Calu3 (cell line): ENCODE measurements around the gene DISP3. TPM values are rescaled to one million over a fixed set of nuclear protein-coding genes. Genes with fewer than 3 reads are reported as not detected.
"Not testable (repeated sequence)": the region's sequence is repeated elsewhere in the genome, so short reads cannot be mapped to it uniquely, and the experiment has no call there.

Experiments
- BruUV-seq: library from RNA; stranded (reverse); fragments of 400-500 nt; replicated peaks from 2 replicates; lab custom pipeline; 2021; lab: Mats Ljungman, UMichigan
- CTCF ChIA-PET: fragments of 300-600 bp; sonication (Branson Sonifier 250); formaldehyde crosslinking; loops from one replicate; lab custom pipeline; 2022; ENCODE audit warnings: antibody characterized with exemption; lab: Charles Lee
- DNase-seq: peaks from one replicate; pipeline ENCODE4 v3.0.0; 2022
- H3K27ac Mint-ChIP-seq: one replicate; pipeline ENCODE4 v1.8.0; 2022; ENCODE audit warnings: mixed read lengths; ENCODE audit not compliant: unreplicated experiment
- H3K27me3 Mint-ChIP-seq: one replicate; pipeline ENCODE4 v1.8.0; 2022; ENCODE audit warnings: mixed read lengths; ENCODE audit not compliant: unreplicated experiment
- H3K36me3 Mint-ChIP-seq: one replicate; pipeline ENCODE4 v1.8.0; 2022; ENCODE audit warnings: mild to moderate bottlenecking, moderate library complexity, mixed read lengths; ENCODE audit not compliant: insufficient read depth, unreplicated experiment
- H3K4me1 Mint-ChIP-seq: one replicate; pipeline ENCODE4 v1.8.0; 2022; ENCODE audit warnings: mild to moderate bottlenecking, low read depth, mixed read lengths; ENCODE audit not compliant: unreplicated experiment
- H3K4me3 Mint-ChIP-seq: one replicate; pipeline ENCODE4 v1.8.0; 2022; ENCODE audit warnings: mild to moderate bottlenecking, low read depth, moderate library complexity, mixed read lengths; ENCODE audit not compliant: unreplicated experiment
- H3K9me3 Mint-ChIP-seq: one replicate; pipeline ENCODE4 v1.8.0; 2022; ENCODE audit warnings: low read depth, mixed read lengths; ENCODE audit not compliant: unreplicated experiment
- intact Hi-C: fragments of 100-400 bp; cut with micrococcal nuclease; formaldehyde crosslinking; loops from one replicate; pipeline ENCODE4 v1.10.0; 2022; ENCODE audit not compliant: unreplicated experiment
- total RNA-seq: library from RNA; stranded (reverse); gene quantifications from 2 replicates; pipeline ENCODE4 v1.2.3, GENCODE V29; 2022
- TF ChIP-seq, protein P1 (sequence below): fragments of 200-600 bp; IDR thresholded peaks from one replicate; pipeline ENCODE4 v1.8.0; 2022; ENCODE audit warnings: antibody characterized with exemption; ENCODE audit not compliant: unreplicated experiment

DISP3 gene
- total RNA-seq, 1 experiment from 2014 or later, result 1.3 TPM

DNA sequence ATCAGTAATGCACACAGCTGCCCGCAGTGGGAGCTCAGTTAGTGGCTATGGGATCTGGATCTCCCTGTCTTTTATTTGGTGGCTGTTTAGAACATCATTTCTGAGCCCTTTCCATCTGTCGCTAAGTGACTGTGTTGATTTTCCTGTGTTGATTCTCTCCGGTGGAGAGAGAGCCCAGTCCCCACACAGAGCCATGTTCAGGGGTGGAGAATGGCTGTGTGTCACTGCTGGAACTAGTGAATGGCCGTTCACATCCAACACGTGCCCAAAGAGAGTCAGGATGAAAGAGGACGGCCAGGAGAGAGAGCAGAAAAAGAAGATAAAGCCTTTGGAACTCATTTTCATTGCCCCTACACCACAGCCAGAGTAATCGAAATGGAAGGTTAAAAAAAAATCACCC is 99.0 kb downstream of the DISP3 start:
- Mint-ChIP-seq H3K9me3 (no peaks in the 10 kb centered on the region), H3K4me1 (no peaks in the 10 kb centered on the region), H3K27ac (no peak overlapping the region), H3K4me3 (no peak overlapping the region), H3K27me3 (peaks cover 85% of the 10 kb centered on the region), H3K36me3 (no peaks in the 10 kb centered on the region)
- TF ChIP-seq, protein P1, sequence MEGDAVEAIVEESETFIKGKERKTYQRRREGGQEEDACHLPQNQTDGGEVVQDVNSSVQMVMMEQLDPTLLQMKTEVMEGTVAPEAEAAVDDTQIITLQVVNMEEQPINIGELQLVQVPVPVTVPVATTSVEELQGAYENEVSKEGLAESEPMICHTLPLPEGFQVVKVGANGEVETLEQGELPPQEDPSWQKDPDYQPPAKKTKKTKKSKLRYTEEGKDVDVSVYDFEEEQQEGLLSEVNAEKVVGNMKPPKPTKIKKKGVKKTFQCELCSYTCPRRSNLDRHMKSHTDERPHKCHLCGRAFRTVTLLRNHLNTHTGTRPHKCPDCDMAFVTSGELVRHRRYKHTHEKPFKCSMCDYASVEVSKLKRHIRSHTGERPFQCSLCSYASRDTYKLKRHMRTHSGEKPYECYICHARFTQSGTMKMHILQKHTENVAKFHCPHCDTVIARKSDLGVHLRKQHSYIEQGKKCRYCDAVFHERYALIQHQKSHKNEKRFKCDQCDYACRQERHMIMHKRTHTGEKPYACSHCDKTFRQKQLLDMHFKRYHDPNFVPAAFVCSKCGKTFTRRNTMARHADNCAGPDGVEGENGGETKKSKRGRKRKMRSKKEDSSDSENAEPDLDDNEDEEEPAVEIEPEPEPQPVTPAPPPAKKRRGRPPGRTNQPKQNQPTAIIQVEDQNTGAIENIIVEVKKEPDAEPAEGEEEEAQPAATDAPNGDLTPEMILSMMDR, result no peak
- intact Hi-C loops, result no loop called here
- DNase-seq, result no peak
- no TSS peak for BruUV-seq
- CTCF ChIA-PET, result no interaction called here

DNA sequence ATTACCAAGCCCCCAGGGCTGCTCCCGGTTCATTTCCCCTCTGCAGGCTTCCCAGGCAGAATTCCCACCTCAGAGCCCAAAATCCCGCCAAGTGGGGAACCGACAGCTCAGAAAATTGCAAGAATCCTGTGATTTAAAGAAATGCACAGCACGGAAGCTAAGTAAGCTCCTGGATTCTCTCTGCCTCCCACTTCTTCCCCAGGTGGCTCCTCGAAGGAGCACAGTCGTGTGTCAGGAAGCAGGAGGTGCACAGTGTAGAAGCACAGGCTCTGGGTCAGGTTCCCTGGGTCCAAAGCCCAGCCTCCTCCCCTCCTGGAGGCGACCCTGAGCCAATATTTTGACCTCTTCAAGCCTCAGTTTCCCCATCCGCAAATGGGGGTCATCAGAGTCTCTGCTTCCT is 100.6 kb downstream of the DISP3 start:
- TF ChIP-seq, protein P1, result no peak
- H3K27me3 Mint-ChIP-seq, result peaks cover 94% of the 10 kb centered on the region
- H3K36me3 Mint-ChIP-seq, result no peaks in the 10 kb centered on the region
- DNase-seq, result no peak
- H3K27ac Mint-ChIP-seq, result no peak overlapping the region
- H3K4me3 Mint-ChIP-seq, result no peak overlapping the region
- H3K9me3 Mint-ChIP-seq, result no peaks in the 10 kb centered on the region
- intact Hi-C loops, result no loop called here
- no TSS peak for BruUV-seq
- CTCF ChIA-PET, result interaction anchor here (0.6 kb wide), 1 partner anchor 184 kb away, joined by 3 read pairs; no protein-coding TSS in a partner anchor
- no peaks in the 10 kb centered on the region for H3K4me1 Mint-ChIP-seq

DNA sequence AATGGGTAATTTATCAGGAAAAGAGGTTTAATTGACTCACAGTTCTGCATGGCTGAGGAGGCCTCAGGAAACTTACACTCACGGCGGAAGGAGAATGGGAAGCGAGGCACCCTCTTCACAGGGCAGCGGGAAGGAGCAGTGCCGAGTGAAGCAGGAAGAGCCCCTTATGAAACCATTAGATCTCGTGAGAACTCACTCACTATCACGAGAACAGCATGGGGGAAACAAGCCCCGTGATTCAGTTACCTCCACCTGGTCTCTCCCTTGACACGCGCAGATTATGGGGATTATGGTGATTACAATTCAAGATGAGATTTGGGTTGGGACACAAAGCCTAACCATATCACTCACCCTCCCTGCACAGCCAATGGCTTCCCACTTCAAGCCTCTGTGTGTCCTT is 101.1 kb downstream of the DISP3 start:
- CTCF ChIA-PET, BruUV-seq, H3K36me3 Mint-ChIP-seq, DNase-seq, H3K27ac Mint-ChIP-seq, intact Hi-C loops, H3K9me3 Mint-ChIP-seq, H3K4me1 Mint-ChIP-seq, H3K4me3 Mint-ChIP-seq: not testable (repeated sequence)
- H3K27me3 Mint-ChIP-seq, result peaks cover 94% of the 10 kb centered on the region

DNA sequence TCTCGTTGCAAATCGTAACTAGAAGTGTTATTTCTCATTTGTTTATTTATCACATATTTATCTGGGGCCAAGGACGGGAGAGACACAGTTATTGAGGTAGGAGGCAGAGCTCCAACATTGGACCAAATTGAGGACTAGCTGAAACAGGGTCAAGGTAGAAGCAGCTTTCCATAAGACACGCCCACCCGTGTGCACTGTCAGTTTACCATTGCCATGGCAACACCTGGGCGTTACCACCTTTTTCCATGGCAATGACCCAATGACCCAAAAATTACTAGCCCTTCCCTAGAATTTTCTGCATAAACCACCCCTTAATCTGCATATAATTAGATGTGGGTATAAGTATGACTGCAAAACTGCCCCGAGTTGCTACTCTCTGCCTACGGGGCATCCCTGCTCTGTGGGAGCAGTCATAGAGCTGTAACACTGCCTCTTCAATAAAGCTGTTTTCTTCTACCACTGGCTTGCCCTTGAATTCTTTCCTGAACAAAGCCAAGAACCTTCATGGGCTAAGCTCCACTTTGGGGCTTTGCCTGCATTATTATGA is 102.6 kb downstream of the DISP3 start:
- DNase-seq, result no peak
- H3K27ac Mint-ChIP-seq, result no peak overlapping the region
- TF ChIP-seq, protein P1, result no peak
- intact Hi-C loops, result no loop called here
- no peaks in the 10 kb centered on the region for H3K4me1 Mint-ChIP-seq
- CTCF ChIA-PET, result no interaction called here
- H3K36me3 Mint-ChIP-seq, result no peaks in the 10 kb centered on the region
- BruUV-seq, result no TSS peak
- no peak overlapping the region for H3K4me3 Mint-ChIP-seq
- peaks cover 92% of the 10 kb centered on the region for H3K27me3 Mint-ChIP-seq
- no peaks in the 10 kb centered on the region for H3K9me3 Mint-ChIP-seq

DNA sequence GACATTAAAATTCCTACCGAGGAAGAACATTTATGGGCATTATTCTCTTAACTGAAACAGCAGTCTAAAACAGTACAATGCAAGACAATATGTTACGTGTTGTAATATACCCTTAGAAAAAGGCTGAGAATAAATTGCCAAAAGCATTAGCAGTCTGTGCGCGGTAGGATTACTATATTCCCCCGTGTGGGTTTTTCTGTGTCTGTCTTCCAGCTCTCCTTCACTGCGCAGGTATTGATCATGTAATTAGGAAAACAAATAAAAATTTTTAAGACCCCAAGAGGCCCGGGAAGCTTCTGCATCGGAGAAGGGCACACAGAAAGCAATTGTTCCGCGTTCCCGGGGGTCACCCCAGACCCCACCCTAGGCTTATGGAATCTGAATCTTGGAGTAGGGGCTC is 106.4 kb downstream of the DISP3 start:
- BruUV-seq, result no TSS peak
- DNase-seq, result no peak
- H3K4me3 Mint-ChIP-seq, result no peak overlapping the region
- H3K9me3 Mint-ChIP-seq, result no peaks in the 10 kb centered on the region
- no peak overlapping the region for H3K27ac Mint-ChIP-seq
- no peaks in the 10 kb centered on the region for H3K4me1 Mint-ChIP-seq
- no peaks in the 10 kb centered on the region for H3K36me3 Mint-ChIP-seq
- CTCF ChIA-PET, result no interaction called here
- peaks cover 84% of the 10 kb centered on the region for H3K27me3 Mint-ChIP-seq
- TF ChIP-seq, protein P1, result no peak
- intact Hi-C loops, result no loop called here
